Tibial nerve (tissue), 4 donors: ENCODE measurements around the gene ADAM33. TPM values are rescaled to one million over a fixed set of nuclear protein-coding genes. Genes with fewer than 3 reads are reported as not detected.

Experiments
- DNase-seq, 2 donors: peaks; one replicate each; pipeline ENCODE4 v3.0.0-alpha.2; 2019; ENCODE audit warnings: low spot score in 2 of 2
- H3K27ac ChIP-seq, 4 donors: fragments of 200-600 bp; sonication (generic) in 3 of 4; one replicate each; pipeline ENCODE4 v1.5.1; 2017 to 2019; ENCODE audit warnings: mild to moderate bottlenecking in 1 of 4
- H3K27me3 ChIP-seq, 2 donors: fragments of 200-600 bp; sonication (generic) in 1 of 2; one replicate each; pipeline versions ENCODE4 v1.5.1 to v1.6.0; 2017 to 2019
- H3K36me3 ChIP-seq, 3 donors: fragments of 200-600 bp; sonication (generic); one replicate each; pipeline ENCODE4 v1.5.1; 2018 to 2019
- H3K4me1 ChIP-seq, 4 donors: fragments of 200-600 bp; sonication (generic) in 3 of 4; one replicate each; pipeline ENCODE4 v1.5.1; 2017 to 2019
- H3K4me3 ChIP-seq, 4 donors: fragments of 200-600 bp; sonication (generic) in 3 of 4; one replicate each; pipeline ENCODE4 v1.5.1; 2017 to 2019; ENCODE audit warnings: mild to moderate bottlenecking in 1 of 4, moderate library complexity in 1 of 4
- H3K9me3 ChIP-seq, 4 donors: fragments of 200-600 bp; sonication (generic) in 3 of 4; one replicate each; pipeline ENCODE4 v1.5.1; 2017 to 2019
- CTCF ChIP-seq, 5 experiments: fragments of 200-600 bp in 3 of 5; fragments of 450-650 bp in 2 of 5; sonication (generic) in 3 of 5; IDR thresholded peaks; one replicate each; pipeline ENCODE4 v1.5.1; 2016 to 2019; ENCODE audit warnings: antibody characterized with exemption in 5 of 5, mild to moderate bottlenecking in 3 of 5, moderate library complexity in 2 of 5
- EP300 ChIP-seq, 2 donors: sonication (generic); formaldehyde crosslinking; IDR thresholded peaks; one replicate each; pipeline ENCODE4 v1.6.1; 2017; ENCODE audit warnings: antibody characterized with exemption in 2 of 2, mild to moderate bottlenecking in 1 of 2
- POLR2A ChIP-seq, 2 donors: fragments of 450-650 bp; IDR thresholded peaks; one replicate each; pipeline ENCODE4 v1.6.1; 2017; ENCODE audit warnings: antibody characterized with exemption in 2 of 2, mild to moderate bottlenecking in 2 of 2, moderate library complexity in 2 of 2
- WGBS, 2 donors: methylation state at CpG; one replicate each; pipeline ENCODE4 v1.1.5; 2018; 5-methylcytosine and 5-hydroxymethylcytosine counted together
- total RNA-seq, 4 donors: library from RNA; depleted of rRNA; stranded (reverse); fragments of >200 nt; gene quantifications; one replicate each; pipeline ENCODE4 v1.1.0, GENCODE V29; 2016

The ADAM33 gene
- total RNA-seq, 4 donors from 2014 or later: 162 to 385 (median 274) TPM

DNA sequence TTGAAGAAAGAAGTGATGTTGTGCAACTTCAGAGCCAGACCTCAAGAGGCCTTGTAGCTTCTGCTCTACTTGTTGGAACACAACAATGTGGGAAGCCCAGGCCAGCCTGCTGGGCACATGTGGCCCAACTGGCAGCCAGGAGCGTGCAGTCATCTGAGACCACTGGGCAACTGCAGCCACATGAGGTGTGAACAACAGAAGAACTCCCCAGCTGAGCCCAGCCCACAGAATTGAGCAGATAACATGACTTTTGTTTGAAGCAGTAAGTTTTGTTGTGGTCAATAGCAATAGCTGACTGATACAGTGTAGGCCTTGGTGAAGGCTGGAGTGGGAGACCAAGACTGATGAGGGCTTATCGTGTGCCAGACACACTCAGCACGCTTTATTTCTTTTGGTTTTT is 8.6 kb upstream of the ADAM33 start:
- WGBS, 2 donors: 89 to 94% methylated on average over 3 of the region's 3 CpGs
- Histone ChIP-seq H3K9me3 (no peaks in the 10 kb centered on the region), H3K27me3 (no peaks in the 10 kb centered on the region), H3K27ac (no peak overlapping the region), H3K36me3 (no peaks in the 10 kb centered on the region), H3K4me3 (no peak overlapping the region), H3K4me1 (peaks cover 0 to 24% (median 12%) of the 10 kb centered on the region in 4 donors)
- no peak for TF ChIP-seq EP300 (IDR thresholded peaks at IDR 0.05)
- no peak for TF ChIP-seq POLR2A (IDR thresholded peaks at IDR 0.05)
- no peak for TF ChIP-seq CTCF (IDR thresholded peaks at IDR 0.05)
- DNase-seq: no peak

GRCh38 chr20:3689978-3690377 is 8.2 kb upstream of the ADAM33 start:
- 90 to 93% methylated on average over 2 to 11 of the region's 11 CpGs for WGBS, 2 donors
- TF ChIP-seq POLR2A (IDR thresholded peaks at IDR 0.05): no peak
- H3K36me3 ChIP-seq: no peaks in the 10 kb centered on the region
- peaks cover 0 to 24% (median 12%) of the 10 kb centered on the region in 4 donors for H3K4me1 ChIP-seq
- no peak for DNase-seq
- H3K4me3 ChIP-seq: no peak overlapping the region
- H3K9me3 ChIP-seq: no peaks in the 10 kb centered on the region
- no peak overlapping the region for H3K27ac ChIP-seq
- no peaks in the 10 kb centered on the region for H3K27me3 ChIP-seq

GRCh38 chr20:3687655-3688054 is 5.8 kb upstream of the ADAM33 start:
- DNase-seq: peak in 1 of 2 donors; percentile 50
- H3K27ac ChIP-seq: peak overlapping the region in 3 of 4 donors; percentile 28 to 82 (median 81)
- no peaks in the 10 kb centered on the region for H3K27me3 ChIP-seq
- H3K9me3 ChIP-seq: no peaks in the 10 kb centered on the region
- no peak for TF ChIP-seq EP300 (IDR thresholded peaks at IDR 0.05)
- no peak for TF ChIP-seq POLR2A (IDR thresholded peaks at IDR 0.05)
- TF ChIP-seq CTCF (IDR thresholded peaks at IDR 0.05): no peak
- H3K4me1 ChIP-seq: peaks cover 0 to 24% (median 12%) of the 10 kb centered on the region in 4 donors
- WGBS, 2 donors: 61 to 65% methylated on average over 2 of the region's 2 CpGs
- H3K36me3 ChIP-seq: no peaks in the 10 kb centered on the region
- no peak overlapping the region for H3K4me3 ChIP-seq

DNA sequence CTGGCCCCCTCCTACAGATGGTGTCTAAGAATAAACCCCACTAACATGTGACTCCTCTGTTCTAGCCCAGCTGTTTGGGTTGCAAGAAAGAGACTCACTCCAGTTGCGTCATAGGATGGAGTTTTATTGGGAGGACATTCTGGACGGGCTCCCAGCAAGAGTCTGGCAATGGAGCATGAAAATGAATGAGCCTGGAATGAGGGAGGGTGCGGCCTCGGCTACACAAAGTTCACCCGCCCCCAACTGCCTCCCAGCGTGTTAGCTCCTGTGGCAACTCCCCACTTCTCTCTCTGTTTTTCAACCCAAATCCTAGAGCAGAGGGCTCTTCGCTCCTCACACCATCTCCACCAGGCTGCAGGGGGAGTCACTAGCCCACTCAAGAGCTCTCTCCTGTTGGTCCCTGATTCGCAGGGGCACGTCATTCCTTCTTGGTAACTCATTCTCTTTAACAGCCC is 5.1 kb upstream of the ADAM33 start:
- Histone ChIP-seq H3K27me3 (no peaks in the 10 kb centered on the region), H3K9me3 (no peaks in the 10 kb centered on the region), H3K36me3 (no peaks in the 10 kb centered on the region), H3K4me3 (no peak overlapping the region), H3K4me1 (peaks cover 0 to 31% (median 14%) of the 10 kb centered on the region in 4 donors), H3K27ac (peak overlapping the region; percentile 35 to 88 (median 62))
- 15 to 24% methylated on average over 8 to 9 of the region's 9 CpGs for WGBS, 2 donors
- TF ChIP-seq CTCF (IDR thresholded peaks at IDR 0.05) (no peak), POLR2A (IDR thresholded peaks at IDR 0.05) (no peak), EP300 (IDR thresholded peaks at IDR 0.05) (peak; percentile 70 to 89)
- DNase-seq: peak; percentile 76 to 91

DNA sequence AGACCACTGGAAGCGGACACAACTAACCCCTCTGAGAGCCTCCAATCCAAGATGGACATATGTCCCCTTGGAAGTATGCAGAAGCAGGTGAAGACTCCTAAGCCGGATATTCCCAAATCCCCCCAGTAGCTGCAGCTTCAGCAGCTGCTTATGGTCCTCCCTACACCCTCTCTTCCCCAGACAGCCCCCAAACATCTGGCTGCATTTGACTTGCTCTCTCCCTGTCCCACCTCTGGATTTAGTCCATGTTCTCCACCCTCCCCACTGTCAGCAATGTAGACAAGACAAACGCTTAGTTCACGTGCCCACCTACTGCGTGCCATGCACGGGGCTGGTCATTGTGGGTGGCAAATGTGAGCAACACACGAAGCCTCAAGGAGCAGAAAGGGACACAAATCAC is 4.6 kb upstream of the ADAM33 start:
- Histone ChIP-seq H3K4me3 (no peak overlapping the region), H3K9me3 (no peaks in the 10 kb centered on the region), H3K27me3 (peaks cover 0 to 4% of the 10 kb centered on the region in 2 donors), H3K4me1 (peaks cover 0 to 36% (median 16%) of the 10 kb centered on the region in 4 donors), H3K36me3 (no peaks in the 10 kb centered on the region), H3K27ac (peak overlapping the region; percentile 35 to 88 (median 60))
- no peak for TF ChIP-seq CTCF (IDR thresholded peaks at IDR 0.05)
- no peak for TF ChIP-seq POLR2A (IDR thresholded peaks at IDR 0.05)
- no peak for TF ChIP-seq EP300 (IDR thresholded peaks at IDR 0.05)
- DNase-seq: no peak
- 56 to 59% methylated on average over 7 of the region's 7 CpGs for WGBS, 2 donors

- Histone ChIP-seq H3K4me1 (peaks cover 0 to 47% (median 20%) of the 10 kb centered on the region in 4 donors), H3K9me3 (no peaks in the 10 kb centered on the region), H3K27ac (no peak overlapping the region), H3K4me3 (no peak overlapping the region), H3K27me3 (peaks cover 0 to 14% of the 10 kb centered on the region in 2 donors), H3K36me3 (no peaks in the 10 kb centered on the region)
- TF ChIP-seq EP300 (IDR thresholded peaks at IDR 0.05): no peak
- TF ChIP-seq CTCF (IDR thresholded peaks at IDR 0.05): no peak
- no peak for TF ChIP-seq POLR2A (IDR thresholded peaks at IDR 0.05)
- no peak for DNase-seq
- WGBS, 2 donors: 52 to 69% methylated on average over 7 of the region's 7 CpGs
Measured at GRCh38 chr20:3685341-3685740, 3.5 kb upstream of the ADAM33 start.
